ENCODE results near the gene UBL7. TPM values are rescaled to one million over a fixed set of nuclear protein-coding genes. Genes with fewer than 3 reads are reported as not detected.

Gene UBL7
- total RNA-seq, 2 experiments from 2014 or later = 29.5 to 44.1 TPM

DNA sequence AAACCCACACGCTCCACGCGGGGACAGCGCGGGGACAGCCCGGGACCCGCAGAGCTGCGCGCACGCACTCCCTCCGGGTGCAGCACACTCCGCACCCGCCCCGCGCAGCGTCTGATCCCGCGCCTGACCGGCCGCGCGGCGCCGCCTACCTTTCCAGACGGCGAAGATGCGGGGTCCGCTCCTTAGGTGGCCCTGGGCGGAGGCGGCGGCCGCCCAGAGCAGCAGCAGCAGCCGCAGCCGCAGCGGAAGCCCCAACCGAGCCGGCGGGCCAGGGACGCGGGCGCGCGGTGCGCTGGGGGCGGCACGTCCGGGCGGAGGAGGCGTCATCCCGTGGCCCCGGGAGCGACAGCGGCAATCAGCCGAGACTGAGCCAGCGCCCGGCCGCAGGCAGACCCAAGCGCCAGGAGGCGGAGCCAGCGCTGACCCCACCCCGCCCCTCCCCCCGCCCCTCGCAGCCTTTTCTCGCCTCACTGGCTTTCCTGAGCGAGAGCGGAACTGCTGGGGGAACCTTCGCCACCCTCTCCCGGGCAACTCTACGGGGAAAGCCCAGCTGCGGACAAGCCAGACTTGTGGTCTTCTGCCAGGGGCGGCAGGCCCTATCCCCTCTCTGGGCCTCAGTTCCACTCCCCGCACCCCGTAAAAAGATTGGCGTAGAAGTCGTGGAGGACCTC lies 27.2 kb downstream of the UBL7 start, which contains the start of gene SEMA7A:
TSS of gene SEMA7A (minus strand) at position 367 of the 671 bp plus-strand sequence. CDS start at position 327, 40 bp downstream.
- no TSS peak for BruUV-seq (replicated peaks)
- Histone ChIP-seq H3K4me3 (ENCODE audit: low read depth, low read length, poor library complexity, severe bottlenecking) (peak within 1 kb of the TSS; percentile 66), H2AFZ (ENCODE audit: low read length) (no peak within 1 kb of the TSS), H3K4me2 (ENCODE audit: low read length) (peak within 1 kb of the TSS; percentile 88), H3K4me1 (ENCODE audit: insufficient read depth, low read length, poor library complexity, severe bottlenecking) (peaks cover 33% of the 10 kb centered on the region), H3K9me2 (ENCODE audit: insufficient read depth, low read length) (no peaks in the 10 kb centered on the region), H4K20me1 (ENCODE audit: insufficient read depth, low read length) (no peaks in the 10 kb centered on the region), H3K79me2 (ENCODE audit: insufficient read depth, low read depth, low read length) (no peaks in the 10 kb centered on the region), H3K27ac (ENCODE audit: low read depth, low read length, poor library complexity, severe bottlenecking) (no peak within 1 kb of the TSS), H3K9me3 (ENCODE audit: low read length) (no peaks in the 10 kb centered on the region), H3K36me3 (ENCODE audit: insufficient read depth, low read length) (no peaks in the 10 kb centered on the region)
- DNase-seq (ENCODE audit: low spot score) = peak; percentile 88
- TF ChIP-seq, protein P1, sequence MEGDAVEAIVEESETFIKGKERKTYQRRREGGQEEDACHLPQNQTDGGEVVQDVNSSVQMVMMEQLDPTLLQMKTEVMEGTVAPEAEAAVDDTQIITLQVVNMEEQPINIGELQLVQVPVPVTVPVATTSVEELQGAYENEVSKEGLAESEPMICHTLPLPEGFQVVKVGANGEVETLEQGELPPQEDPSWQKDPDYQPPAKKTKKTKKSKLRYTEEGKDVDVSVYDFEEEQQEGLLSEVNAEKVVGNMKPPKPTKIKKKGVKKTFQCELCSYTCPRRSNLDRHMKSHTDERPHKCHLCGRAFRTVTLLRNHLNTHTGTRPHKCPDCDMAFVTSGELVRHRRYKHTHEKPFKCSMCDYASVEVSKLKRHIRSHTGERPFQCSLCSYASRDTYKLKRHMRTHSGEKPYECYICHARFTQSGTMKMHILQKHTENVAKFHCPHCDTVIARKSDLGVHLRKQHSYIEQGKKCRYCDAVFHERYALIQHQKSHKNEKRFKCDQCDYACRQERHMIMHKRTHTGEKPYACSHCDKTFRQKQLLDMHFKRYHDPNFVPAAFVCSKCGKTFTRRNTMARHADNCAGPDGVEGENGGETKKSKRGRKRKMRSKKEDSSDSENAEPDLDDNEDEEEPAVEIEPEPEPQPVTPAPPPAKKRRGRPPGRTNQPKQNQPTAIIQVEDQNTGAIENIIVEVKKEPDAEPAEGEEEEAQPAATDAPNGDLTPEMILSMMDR (conservative IDR thresholded peaks at IDR 0.05; ENCODE audit: low read length) = no peak
- TF ChIP-seq EZH2phosphoT487 (IDR thresholded peaks at IDR 0.05; ENCODE audit: borderline replicate concordance, low read depth, low read length) = no peak
- CTCF ChIA-PET (ENCODE audit: unreplicated experiment) = interaction anchor here (0.9 kb wide), 1 partner anchor 55 kb away, joined by 3 read pairs; no protein-coding TSS in a partner anchor
- intact Hi-C loops (cut with micrococcal nuclease; ENCODE audit: unreplicated experiment) = loop anchor here (1.0 kb wide), 1 partner anchor 30 kb away; no protein-coding TSS in a partner anchor
- POLR2A ChIA-PET = no interaction called here

DNA sequence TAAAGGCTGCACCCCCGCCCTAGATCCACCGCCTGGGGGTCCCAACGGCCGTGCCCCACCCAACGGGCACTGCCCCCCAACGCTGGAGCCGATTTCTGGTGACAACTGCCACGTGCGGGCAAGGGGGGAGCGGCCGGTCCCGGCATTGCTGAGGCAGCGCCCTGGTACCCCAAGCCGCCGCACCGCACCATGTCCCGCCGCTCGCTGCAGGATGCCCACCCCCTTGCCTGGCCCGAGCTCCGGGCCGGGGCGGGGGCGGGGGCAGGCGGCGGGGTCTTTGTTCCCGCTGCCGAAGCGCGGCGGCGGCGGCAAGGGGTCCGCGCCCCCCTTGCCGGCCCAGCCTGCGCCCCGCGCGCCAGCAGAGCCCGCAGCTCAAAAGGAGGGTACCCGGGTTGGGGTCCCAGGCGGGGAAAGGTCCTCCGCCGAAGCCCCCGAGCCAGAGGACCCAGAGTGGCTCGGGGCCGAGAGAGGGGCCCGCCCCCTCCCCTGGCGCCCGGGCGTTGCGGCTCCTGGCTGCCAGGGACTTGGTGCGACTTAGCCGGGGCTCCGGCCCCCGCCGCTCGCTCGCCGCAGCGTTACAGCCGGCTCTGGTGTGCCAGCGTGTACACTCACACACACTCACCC lies 27.9 kb downstream of the UBL7 start:
- CTCF ChIA-PET (ENCODE audit: unreplicated experiment) = interaction anchor here (1.5 kb wide), 1 partner anchor 48 kb away, joined by 3 read pairs; no protein-coding TSS in a partner anchor
- peak overlapping the region; percentile 66 for H3K4me3 ChIP-seq (ENCODE audit: low read depth, low read length, poor library complexity, severe bottlenecking)
- H2AFZ ChIP-seq (ENCODE audit: low read length) = no peak overlapping the region
- H3K36me3 ChIP-seq (ENCODE audit: insufficient read depth, low read length) = no peaks in the 10 kb centered on the region
- peaks cover 39% of the 10 kb centered on the region for H3K4me1 ChIP-seq (ENCODE audit: insufficient read depth, low read length, poor library complexity, severe bottlenecking)
- no TSS peak for BruUV-seq (replicated peaks)
- peak overlapping the region; percentile 88 for H3K4me2 ChIP-seq (ENCODE audit: low read length)
- no peak for DNase-seq (ENCODE audit: low spot score)
- intact Hi-C loops (cut with micrococcal nuclease; ENCODE audit: unreplicated experiment) = loop anchor here (1.0 kb wide), 1 partner anchor 30 kb away; no protein-coding TSS in a partner anchor
- TF ChIP-seq, protein P1 (conservative IDR thresholded peaks at IDR 0.05; ENCODE audit: low read length) = no peak
- no peak for TF ChIP-seq EZH2phosphoT487 (IDR thresholded peaks at IDR 0.05; ENCODE audit: borderline replicate concordance, low read depth, low read length)
- no peaks in the 10 kb centered on the region for H3K79me2 ChIP-seq (ENCODE audit: insufficient read depth, low read depth, low read length)
- H4K20me1 ChIP-seq (ENCODE audit: insufficient read depth, low read length) = no peaks in the 10 kb centered on the region
- POLR2A ChIA-PET = interaction anchor here (0.5 kb wide), 1 partner anchor 50 kb away, joined by 3 read pairs; no protein-coding TSS in a partner anchor
- no peaks in the 10 kb centered on the region for H3K9me2 ChIP-seq (ENCODE audit: insufficient read depth, low read length)
- H3K27ac ChIP-seq (ENCODE audit: low read depth, low read length, poor library complexity, severe bottlenecking) = no peak overlapping the region
- no peaks in the 10 kb centered on the region for H3K9me3 ChIP-seq (ENCODE audit: low read length)
